Stimulated activated CD4-positive, alpha-beta T cell treated with anti-CD3 and anti-CD28 coated beads, Interleukin-1b, Interleukin-23, amount 100 ng/mL, for 1 hour (primary cell): ENCODE measurements around the gene INTS7.
"Not testable (repeated sequence)": the region's sequence is repeated elsewhere in the genome, so short reads cannot be mapped to it uniquely, and the experiment has no call there.

ENCODE experiments used
- DNase-seq, 2 donors: peaks; one replicate each; pipeline ENCODE4 v3.0.0-alpha.2; 2020; ENCODE audit warnings: low read depth in 2 of 2

INTS7 gene

DNA sequence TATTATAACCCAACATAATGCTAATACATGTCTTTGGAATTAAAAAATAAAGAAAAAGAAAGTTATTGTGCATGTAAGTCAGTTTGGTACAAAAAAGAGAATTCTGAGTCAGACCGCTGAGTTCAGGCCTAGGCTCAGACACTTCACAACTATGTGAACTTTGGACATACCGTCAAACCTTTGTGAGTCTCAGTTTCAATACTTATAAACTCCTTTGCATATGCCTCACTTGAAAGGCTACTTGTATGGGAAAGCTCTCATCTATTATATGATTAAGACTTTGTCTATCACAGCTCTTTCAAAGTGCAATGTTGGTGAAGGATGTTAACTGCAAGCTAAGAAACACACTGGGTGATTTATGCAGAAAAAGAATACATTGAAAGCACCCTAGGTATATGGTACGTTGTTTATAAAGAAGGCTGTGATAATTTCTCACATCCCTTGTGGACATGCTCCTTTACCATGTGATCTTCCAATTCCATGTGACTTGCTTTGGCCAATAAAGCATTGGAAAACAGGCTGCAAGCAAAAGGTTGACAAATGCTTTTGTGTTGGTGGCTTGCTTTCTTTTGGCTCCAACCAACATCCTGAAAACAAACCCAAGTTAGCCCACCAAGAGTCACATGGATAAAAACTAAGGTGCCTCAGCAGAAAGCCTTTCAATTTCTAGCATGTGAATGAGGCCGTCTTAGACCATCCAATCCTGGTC is 49.6 kb downstream of the INTS7 start:
- DNase-seq = no peak

DNA sequence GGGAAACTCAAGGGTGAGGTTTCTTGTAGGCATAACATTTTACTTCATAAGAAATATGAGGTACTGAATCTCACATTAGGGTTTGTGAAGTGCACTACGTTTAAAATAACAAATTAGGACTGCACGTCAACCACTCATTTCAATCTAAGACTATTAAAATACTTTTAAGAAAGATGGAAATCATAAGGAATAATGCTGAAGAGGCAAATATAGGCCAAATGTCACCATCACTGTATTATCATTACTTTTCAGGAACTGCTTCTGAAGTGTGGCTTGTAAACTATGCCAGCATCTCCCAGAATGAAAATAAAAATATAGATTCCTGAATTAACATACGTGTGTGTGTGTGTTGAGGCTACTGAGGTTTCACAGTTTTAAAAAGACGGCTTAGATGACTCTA is 56.8 kb downstream of the INTS7 start:
- no peak for DNase-seq

DNA sequence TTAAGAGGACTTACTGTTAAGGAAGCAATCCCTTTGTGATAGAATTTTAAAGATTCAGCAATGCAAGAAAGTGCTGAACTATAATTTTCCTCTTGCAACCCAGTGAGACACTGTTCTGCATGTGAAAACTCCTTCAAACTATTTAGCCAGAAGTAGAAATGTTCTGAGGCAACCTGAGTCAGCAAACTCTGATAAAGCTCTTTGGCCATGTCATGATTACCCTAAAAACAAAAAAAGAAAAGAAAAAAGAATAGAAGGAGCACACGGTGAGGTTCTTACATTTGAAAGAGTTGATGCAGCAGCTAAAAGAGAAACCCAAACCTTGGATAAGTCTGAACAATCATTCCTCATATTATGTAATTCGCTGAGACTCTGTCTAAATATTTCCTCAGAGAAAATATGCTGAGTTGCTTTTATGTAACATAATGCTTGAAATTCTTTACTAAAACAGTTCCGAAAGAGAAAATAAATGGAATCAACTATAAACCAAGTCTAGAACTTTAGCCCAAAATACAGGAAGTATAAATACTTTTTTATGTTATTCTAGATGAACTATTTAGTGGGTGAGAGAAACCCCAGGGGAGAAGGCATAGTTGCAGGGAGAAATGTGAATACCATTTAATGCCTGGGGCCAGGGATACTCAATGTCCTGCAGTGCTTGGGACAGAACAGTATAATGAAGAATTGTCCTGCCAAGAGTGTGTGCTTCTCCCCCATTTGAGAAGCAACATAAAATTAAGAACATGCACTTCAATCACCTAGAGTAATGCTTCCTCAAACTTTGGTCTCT is 60.0 kb downstream of the INTS7 start:
- no peak for DNase-seq

DNA sequence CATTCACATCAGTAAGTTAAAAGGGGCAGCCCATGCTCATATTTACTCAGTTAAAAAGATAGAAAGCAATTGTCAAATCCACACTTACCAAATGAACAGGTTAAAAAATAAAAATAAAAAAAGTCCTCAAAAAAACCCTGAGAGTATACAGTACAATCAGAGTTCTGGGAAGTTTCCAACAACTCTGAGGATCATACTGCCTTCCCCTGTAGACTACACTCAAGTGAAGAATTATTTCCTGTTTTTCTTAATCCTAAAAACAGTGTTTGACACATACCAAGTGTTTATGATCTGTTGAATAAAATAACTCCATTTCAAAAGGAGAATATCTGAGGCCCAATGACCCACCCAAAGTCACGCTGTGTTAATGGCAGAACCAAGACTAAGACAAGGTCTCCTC is 61.8 kb downstream of the INTS7 start:
- DNase-seq = no peak

DNA sequence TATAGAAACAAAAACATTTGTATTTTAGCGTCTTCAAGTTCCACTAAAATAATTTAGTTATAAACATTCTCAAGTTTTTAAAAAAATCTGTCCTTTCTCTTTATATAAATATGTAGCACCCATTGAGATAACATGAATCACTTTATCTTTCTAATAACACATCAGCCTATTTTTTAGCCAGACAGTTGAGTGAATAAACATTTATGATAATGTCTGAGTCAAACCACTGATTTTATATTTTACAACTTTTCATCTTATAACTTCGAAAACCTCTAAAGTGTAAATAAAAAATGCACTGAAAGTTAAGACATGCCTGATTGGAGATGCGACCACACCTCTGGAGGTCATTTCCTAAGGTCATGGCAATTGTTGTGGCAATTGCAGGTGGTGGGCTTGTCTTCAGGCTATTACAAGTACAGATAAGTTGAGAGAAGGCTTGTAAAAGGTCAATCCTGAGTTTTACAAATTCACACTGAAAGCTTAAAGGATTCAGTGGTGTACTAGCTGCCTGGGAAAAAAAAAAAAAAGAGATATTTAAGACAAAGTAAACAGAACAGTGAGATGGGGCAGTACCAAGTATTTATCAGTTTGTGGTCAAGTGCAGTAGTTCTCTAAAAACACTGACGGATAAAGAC is 67.0 kb downstream of the INTS7 start:
- DNase-seq = no peak

DNA sequence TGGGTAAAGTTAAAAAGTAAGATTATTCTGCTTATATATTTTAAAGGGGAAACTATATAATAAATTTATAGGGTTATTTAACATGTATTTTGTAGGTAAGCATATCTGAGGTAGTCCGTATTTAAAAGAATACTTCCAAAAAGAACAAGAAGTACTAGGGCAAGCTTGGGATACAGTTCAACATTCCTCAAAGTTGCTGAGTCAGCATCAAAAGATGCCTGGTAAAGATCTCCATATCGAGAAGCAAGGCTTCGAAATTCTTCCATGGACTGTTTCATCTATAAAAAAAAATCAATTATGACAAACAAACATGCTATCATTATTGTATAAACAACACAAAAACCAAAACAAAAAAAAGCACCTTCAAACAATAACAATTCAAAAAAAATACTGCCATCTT is 67.7 kb downstream of the INTS7 start:
- no peak for DNase-seq

DNA sequence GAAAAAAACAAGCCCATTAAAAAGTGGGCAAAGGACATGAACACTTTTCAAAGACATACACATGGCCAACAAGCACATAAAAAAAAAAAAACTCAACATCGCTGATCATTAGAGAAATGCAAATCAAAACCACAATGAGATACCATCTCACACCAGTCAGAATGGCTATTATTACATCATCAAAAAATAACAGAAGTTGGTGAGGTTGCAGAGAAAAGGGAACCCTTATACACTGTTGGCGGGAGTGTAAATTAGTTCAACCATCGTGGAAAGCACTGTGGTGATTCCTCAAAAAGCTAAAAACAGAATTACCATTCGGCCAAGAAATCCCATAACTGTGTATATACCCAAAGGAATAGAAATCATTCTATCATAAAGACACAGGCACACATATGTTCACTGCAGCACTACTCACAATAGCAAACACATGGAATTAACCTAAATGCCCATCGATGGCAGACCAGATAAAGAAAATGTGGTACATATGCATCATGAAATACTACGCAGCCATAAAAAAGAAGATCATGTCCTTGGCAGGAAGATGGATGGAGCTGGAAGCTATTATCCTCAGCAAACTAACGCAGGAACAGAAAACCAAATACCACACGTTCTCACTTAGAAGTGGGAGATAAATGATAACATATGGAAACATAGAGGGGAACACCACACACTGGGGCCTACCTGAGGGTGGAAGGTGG is 70.1 kb downstream of the INTS7 start:
- DNase-seq = no peak

DNA sequence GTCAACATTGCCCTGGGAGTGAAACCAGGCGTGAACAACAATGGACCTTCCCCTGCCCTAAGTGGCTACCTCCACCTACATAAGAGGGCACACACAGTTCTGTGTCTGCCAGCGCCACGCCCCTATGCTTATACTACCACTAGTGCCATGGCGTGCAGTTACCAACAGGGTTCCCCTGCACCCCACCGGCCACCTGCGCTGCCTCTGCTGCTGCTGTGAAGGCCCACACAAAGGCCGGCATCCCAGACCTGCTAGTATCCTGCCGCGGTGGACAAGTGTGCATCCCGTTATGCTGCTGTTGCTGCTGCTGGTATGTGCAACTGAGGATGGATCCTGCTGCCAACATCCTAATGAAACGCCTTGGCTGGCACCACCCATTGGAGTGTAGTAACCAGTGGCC is 75.7 kb downstream of the INTS7 start:
- DNase-seq = no peak

DNA sequence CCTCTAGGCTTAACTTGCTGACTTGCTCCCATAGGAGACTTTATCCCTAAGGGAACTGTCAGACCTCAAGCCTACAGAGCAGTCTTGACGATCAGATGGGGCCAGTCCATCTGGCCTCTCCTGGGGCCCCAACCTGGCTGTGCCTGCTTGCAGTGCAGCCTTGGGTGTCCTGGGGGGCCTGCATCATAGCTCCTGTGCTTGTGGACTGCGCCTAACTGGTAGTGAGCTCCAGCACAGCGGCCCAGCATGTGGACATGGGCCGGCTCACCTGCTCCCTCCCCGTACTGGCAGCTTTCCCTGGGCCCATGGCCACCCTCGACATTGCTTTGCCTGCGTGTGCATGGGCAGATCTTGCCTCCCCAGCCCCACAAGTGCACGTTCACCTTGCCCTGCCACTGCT is 76.1 kb downstream of the INTS7 start:
- DNase-seq = no peak

DNA sequence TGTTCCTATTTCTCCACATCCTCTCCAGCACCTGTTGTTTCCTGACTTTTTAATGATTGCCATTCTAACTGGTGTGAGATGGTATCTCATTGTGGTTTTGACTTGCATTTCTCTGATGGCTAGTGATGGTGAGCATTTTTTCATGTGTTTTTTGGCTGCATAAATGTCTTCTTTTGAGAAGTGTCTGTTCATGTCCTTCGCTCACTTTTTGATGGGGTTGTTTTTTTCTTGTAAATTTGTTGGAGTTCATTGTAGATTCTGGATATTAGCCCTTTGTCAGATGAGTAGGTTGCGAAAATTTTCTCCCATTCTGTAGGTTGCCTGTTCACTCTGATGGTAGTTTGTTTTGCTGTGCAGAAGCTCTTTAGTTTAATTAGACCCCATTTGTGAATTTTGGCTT is 81.3 kb downstream of the INTS7 start:
- not testable (repeated sequence) for DNase-seq

DNA sequence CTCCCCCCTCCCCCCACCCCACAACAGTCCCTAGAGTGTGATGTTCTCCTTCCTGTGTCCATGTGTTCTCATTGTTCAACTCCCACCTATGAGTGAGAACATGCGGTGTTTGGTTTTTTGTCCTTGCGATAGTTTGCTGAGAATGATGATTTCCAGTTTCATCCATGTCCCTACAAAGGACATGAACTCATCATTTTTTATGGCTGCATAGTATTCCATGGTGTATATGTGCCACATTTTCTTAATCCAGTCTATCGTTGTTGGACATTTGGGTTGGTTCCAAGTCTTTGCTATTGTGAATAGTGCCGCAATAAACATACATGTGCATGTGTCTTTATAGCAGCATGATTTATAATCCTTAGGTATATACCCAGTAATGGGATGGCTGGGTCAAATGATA is 81.8 kb downstream of the INTS7 start:
- not testable (repeated sequence) for DNase-seq

DNA sequence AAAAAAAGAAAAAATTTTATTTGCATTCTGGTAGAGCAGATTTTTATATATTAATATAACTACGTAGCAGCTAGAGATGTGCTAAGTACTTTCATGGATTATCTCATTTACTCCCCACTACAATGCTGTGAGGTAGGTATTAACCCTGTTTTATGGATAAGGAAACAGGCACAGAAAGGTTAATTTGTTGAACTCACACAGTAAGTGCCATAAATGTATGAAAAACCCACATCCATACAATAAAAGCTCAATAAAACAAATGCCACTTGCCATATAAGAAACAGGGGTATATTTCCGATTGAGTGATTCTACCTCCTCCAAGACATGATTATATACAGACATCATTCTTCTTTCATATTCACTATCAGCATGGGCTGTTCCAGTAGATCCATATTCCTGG is 83.1 kb downstream of the INTS7 start:
- no peak for DNase-seq

DNA sequence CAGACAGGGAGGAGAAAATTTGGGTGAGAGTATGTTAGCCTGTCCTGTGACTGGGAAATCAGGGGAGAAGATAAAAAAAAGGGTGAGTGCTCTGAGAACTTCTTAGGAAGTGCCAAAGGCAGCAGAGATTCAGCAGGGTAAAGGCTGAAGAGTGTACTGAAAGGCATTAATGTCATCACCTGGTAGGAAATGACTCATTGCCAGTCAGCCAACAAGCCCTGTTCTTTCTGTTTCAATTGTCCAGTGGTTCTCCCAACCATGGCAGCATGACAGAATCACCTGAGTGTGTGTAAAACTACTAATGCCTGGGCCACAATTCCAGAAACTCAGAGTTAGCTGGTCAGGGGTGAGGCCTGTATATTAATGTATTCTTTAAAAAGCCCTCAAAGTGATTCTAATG is 83.5 kb downstream of the INTS7 start:
- no peak for DNase-seq

DNA sequence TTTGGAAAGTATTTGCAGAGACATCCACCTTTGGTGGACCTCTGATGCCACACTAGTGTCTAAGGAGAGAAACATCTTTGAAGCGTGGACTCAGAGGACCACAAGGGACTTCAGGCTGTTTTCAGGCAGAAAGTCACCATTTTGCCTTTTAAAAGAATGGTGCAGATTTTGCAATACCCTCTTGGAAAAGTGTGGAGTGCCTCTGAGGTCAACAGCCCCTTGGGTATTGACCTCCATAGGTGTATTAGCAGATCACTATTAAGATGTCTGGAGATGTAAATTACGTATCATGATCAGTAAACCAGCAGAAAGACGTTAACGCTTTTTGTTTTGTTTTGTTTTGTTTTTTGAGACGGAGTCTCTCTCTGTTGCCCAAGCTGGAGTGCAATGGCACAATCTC is 87.0 kb downstream of the INTS7 start:
- DNase-seq = no peak

DNA sequence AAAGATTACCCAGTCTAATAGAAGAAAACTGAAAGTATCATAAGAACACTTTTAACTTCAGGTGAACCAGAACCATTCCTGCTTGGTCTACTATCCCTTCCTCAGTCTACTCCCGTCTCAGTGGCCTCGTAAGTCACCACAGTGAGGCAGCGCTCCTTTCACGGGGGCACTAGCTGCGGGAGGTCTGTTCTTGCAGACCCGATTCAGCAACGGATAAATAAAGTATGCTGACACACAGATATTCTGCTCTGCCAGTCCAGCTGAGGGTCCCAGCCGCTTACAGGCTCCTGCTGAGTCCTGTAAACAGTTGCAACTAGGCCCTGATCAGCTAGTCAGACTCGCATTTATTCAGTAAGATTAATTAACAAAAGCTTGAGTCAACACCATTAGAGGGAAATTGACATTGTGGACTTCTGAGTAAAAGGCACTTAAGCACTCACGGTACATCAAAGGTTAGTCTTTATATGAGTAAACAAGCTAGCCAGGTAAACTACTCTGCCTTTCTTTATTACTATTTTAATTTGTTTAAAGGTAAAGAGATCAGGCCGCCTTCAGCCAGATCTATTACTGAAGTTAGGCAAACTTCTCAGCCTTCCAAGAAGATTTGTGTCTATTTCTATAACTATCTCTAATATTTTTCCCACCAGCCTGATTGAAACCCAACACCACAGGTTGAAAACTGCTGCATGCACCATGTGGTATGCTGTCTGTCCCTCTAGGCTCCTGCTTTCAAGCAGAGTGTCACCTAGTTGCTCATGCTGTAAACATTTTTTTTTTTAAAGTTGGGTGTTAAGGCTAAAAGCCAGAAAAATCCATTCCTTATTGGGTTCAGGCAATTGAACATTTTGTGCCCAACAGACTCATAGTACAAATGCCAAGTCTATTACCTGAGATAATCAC is 87.7 kb downstream of the INTS7 start:
- no peak for DNase-seq

DNA sequence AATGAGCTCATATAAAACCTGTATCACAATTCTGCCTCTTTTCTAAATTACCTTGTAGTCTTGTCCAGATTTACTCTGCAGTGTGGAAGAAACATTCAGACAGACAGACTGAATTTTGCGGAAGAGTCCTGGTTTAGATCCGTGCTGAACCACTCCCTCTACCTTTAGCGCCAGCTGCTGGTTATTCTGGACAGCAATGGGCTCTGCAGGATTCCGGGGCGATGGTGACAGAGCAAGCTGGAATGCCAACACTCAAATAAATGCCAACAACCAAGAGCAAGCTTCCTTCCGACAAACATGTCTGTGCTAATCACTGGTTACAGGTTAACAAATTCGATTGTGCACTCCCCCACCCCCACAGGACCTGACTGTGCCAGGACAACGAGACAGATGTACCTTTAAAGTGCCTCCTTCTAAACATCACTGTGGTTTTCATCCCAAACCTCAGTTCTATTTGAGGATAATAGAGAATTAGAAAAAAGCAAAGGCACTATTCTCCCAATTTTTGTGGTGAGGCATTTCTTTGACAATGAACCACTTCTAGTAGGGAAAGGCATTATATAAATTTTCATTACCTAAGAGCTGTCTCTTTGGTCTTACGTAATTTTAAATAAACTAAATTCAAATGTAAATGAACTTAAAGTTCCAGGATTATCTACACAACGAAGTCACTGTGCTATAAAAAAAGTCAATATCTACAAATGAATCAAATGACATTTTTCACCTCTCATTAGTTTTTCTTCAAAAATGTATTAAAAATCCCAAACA is 90.4 kb downstream of the INTS7 start:
- no peak for DNase-seq

DNA sequence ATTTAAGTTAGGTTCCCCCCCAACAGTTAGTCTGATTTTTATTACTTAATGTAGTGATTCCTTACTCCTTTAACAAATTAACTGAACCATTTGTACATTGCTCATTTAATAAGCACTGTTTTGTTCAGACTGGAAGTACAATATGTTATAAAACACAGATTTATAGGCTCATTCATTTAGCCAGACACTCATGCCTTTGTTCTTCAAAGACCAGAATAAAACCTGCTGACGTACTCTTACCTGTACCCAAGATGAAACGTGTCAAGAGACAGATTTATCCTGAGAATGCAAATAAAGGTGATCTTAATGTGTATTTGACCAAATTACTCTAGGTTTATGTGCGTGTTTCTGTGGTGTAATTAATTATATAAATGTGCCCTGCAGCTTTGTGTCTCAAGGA is 92.8 kb downstream of the INTS7 start:
- no peak for DNase-seq

DNA sequence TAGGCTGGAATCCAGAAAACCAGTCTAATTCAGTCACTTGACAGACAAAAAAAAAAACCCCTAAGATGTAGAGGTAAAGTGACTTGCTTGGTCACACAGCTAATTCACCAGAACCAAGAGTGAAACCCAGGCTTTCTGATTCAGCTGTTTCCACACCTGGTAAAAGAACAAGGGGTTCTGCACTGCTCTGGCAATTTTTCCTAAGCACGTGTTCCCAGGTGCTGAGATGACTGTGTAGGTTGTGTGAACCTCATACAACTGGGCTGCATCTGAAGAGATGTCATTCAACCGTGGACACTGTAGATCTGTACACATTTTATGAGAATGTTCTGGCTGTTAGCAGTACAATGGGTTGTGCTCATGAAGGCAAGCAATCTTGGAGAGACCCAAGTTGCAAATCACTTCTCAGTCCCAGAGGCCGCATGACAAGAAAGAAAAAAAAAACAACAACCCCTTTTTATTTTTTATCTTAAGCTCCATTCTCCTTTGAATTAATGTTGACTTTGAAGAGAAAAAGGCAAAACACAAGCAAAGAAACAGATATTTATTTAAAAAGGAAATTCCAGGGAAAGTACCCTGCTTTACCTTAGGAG is 95.4 kb downstream of the INTS7 start:
- DNase-seq = peak in 1 of 2 donors; percentile 6

DNA sequence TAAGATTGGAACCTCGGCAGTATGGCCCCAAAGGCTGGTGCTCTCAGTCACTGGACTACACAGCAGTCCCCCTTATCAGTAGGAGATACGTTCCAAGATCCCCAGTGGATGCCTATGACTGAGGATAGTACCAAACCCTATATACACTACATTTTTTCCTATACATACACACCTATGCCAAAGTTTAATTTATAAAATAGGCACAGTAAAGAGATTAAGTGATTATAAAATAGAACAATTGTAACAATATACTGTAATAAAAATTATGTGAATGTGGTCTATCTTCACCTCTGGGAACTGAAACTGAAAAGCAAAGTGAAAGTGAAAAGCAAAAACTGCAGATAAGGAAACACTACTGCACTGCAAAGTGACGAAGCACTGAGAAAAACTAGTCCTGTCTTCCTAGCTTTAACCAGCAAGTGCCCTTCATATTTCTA is 96.8 kb downstream of the INTS7 start:
- DNase-seq = no peak

DNA sequence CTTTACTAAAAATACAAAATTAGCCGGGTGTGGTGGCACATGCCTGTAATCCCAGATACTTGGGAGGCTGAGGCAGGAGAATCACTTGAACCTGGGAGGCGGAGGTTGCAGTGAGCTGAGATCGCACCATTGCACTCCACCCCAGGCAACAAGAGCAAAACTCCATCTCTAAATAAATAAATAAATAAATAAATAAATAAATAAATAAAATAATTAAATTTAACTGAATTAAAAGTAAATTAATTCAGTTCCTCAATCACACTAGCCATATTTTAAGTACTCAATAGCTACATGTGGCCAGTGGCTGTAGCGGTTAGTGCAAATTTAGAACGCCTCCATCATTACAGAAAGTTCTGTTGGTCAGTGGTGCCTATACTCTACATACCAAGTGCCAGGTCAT is 97.9 kb downstream of the INTS7 start:
- not testable (repeated sequence) for DNase-seq
